Measurements from ENCODE around the gene SCN2B.

DNA sequence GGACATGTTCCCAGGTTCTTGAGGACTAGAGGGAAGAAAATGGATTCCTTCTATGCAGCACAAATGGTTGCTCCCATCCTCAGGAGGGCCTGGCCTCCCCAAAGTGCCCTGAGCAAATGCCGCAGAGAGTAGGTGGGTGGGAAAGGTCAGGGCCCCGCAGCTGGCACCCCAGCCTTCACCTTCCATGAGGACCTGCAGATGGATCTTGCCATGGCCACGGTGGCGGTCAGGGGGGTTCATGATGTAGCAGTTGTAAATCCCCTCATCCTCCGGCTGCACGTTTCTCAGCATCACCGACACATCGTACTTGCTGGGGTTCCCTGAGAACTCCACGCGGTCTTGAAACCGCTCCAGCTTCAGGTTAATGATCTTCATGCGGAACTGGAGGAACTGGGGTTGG, 8.5 kb downstream of the SCN2B start:
- no peak for TF ChIP-seq CTCF (IDR thresholded peaks at IDR 0.05 in 8 of 11, conservative IDR thresholded peaks at IDR 0.05 in 3 of 11)
- TF ChIP-seq POLR2A (IDR thresholded peaks at IDR 0.05), result no peak
